ENCODE results near the gene OPN4. TPM values are rescaled to one million over a fixed set of nuclear protein-coding genes. Genes with fewer than 3 reads are reported as not detected.

The OPN4 gene
- total RNA-seq, 2 donors from 2014 or later = not detected

- Histone ChIP-seq H3K36me3 (replicated peaks in 1 of 2; ENCODE audit: insufficient read depth in 1 of 2, low read depth in 2 of 2) (no peaks in the 10 kb centered on the region), H3K4me1 (peaks cover 5% of the 10 kb centered on the region), H3K9me3 (no peaks in the 10 kb centered on the region), H3K4me3 (no peak overlapping the region), H3K27me3 (no peaks in the 10 kb centered on the region), H3K27ac (no peak overlapping the region)
- WGBS, 2 donors = 85% methylated on average over 11 to 17 of the region's 17 CpGs
- DNase-seq (no peak), ATAC-seq (no peak)
- TF ChIP-seq CTCF (IDR thresholded peaks at IDR 0.05) (no peak), POLR2A (IDR thresholded peaks at IDR 0.05) (no peak)
- intact Hi-C loops (cut with DNase I) = no loop called here
Observed at GRCh38 chr10:86649471-86650150, 4.7 kb upstream of the OPN4 start.

- Histone ChIP-seq H3K4me3 (no peak overlapping the region), H3K4me1 (peaks cover 5% of the 10 kb centered on the region), H3K36me3 (replicated peaks in 1 of 2; ENCODE audit: insufficient read depth in 1 of 2, low read depth in 2 of 2) (no peaks in the 10 kb centered on the region), H3K27ac (no peak overlapping the region), H3K9me3 (no peaks in the 10 kb centered on the region), H3K27me3 (no peaks in the 10 kb centered on the region)
- 86 to 91% methylated on average over 8 of the region's 8 CpGs for WGBS, 2 donors
- intact Hi-C loops (cut with DNase I) = no loop called here
- DNase-seq = no peak
- TF ChIP-seq POLR2A (IDR thresholded peaks at IDR 0.05) (no peak), CTCF (IDR thresholded peaks at IDR 0.05) (no peak)
- ATAC-seq = no peak
Observed at GRCh38 chr10:86650151-86650550, 4.2 kb upstream of the OPN4 start.

GRCh38 chr10:86651021-86651471, 3.3 kb upstream of the OPN4 start:
- no peaks in the 10 kb centered on the region for H3K9me3 ChIP-seq
- no peak overlapping the region for H3K27ac ChIP-seq
- intact Hi-C loops (cut with DNase I) = no loop called here
- H3K4me1 ChIP-seq = peaks cover 5% of the 10 kb centered on the region
- no peaks in the 10 kb centered on the region for H3K36me3 ChIP-seq (replicated peaks in 1 of 2; ENCODE audit: insufficient read depth in 1 of 2, low read depth in 2 of 2)
- ATAC-seq (no peak), DNase-seq (no peak)
- WGBS, 2 donors = 70 to 94% methylated on average over 5 to 8 of the region's 8 CpGs
- TF ChIP-seq POLR2A (IDR thresholded peaks at IDR 0.05) (no peak), CTCF (IDR thresholded peaks at IDR 0.05) (no peak)
- H3K4me3 ChIP-seq = no peak overlapping the region
- H3K27me3 ChIP-seq = no peaks in the 10 kb centered on the region

- TF ChIP-seq POLR2A (IDR thresholded peaks at IDR 0.05) (no peak), CTCF (IDR thresholded peaks at IDR 0.05) (no peak)
- intact Hi-C loops (cut with DNase I) = no loop called here
- no peaks in the 10 kb centered on the region for H3K9me3 ChIP-seq
- H3K27me3 ChIP-seq = no peaks in the 10 kb centered on the region
- no peaks in the 10 kb centered on the region for H3K36me3 ChIP-seq (replicated peaks in 1 of 2; ENCODE audit: insufficient read depth in 1 of 2, low read depth in 2 of 2)
- 83 to 86% methylated on average over 9 to 16 of the region's 16 CpGs for WGBS, 2 donors
- H3K27ac ChIP-seq = no peak overlapping the region
- peaks cover 5% of the 10 kb centered on the region for H3K4me1 ChIP-seq
- no peak overlapping the region for H3K4me3 ChIP-seq
- ATAC-seq = no peak
- no peak for DNase-seq
Observed at GRCh38 chr10:86651631-86652331, 2.6 kb upstream of the OPN4 start.

All from body of pancreas (tissue), 4 donors.